AG04449 (cell line): ENCODE data around the gene GAK.
"Not testable (repeated sequence)": the region's sequence is repeated elsewhere in the genome, so short reads cannot be mapped to it uniquely, and the experiment has no call there.

ENCODE experiments used
- CTCF ChIA-PET: fragments of 350-600 bp; formaldehyde crosslinking; extraction: SDS; loops from one replicate; lab custom pipeline; 2021; ENCODE audit warnings: antibody characterized with exemption; lab: Yijun Ruan, JAX
- POLR2A ChIA-PET: fragments of 400-600, 350-600 bp; formaldehyde crosslinking; extraction: SDS; loops from one replicate; lab custom pipeline; 2020; ENCODE audit warnings: antibody characterized with exemption, inconsistent platforms; lab: Yijun Ruan, JAX
- DNase-seq: peaks from one replicate; pipeline ENCODE4 v3.0.0-alpha.2; 2010; ENCODE audit warnings: low read depth, low spot score
- H3K4me3 ChIP-seq: 2 replicates; pipeline ENCODE4 v1.5.1; 2011; ENCODE audit warnings: low read depth, mild to moderate bottlenecking, control low read depth, low read length
- CTCF ChIP-seq: IDR thresholded peaks from one replicate; pipeline ENCODE4 v1.5.1; 2011; ENCODE audit warnings: mild to moderate bottlenecking, moderate library complexity, low read length, control low read depth, inconsistent platforms; ENCODE audit not compliant: insufficient read depth; ENCODE audit errors: missing control alignments

The GAK gene

GRCh38 chr4:926538-926937 is 5.6 kb downstream of the GAK start:
- POLR2A ChIA-PET: no interaction called here
- CTCF ChIA-PET: no interaction called here
- peak; percentile 22 for TF ChIP-seq CTCF
- no peak for DNase-seq
- H3K4me3 ChIP-seq: no peak overlapping the region

- DNase-seq: no peak
- no peak overlapping the region for H3K4me3 ChIP-seq
- POLR2A ChIA-PET: no interaction called here
- CTCF ChIA-PET: no interaction called here
- TF ChIP-seq CTCF: no peak
These were observed 6.2 kb downstream of the GAK start for GRCh38 chr4:925771-926500.

GRCh38 chr4:925171-925570 is 6.9 kb downstream of the GAK start:
- no peak for DNase-seq
- ChIA-PET POLR2A (no interaction called here), CTCF (no interaction called here)
- H3K4me3 ChIP-seq: no peak overlapping the region
- no peak for TF ChIP-seq CTCF

GRCh38 chr4:924107-925096 is 7.7 kb downstream of the GAK start:
- no peak for DNase-seq
- CTCF ChIA-PET: interaction anchor here (0.8 kb wide), 1 partner anchor 8 kb away, joined by 3 read pairs; the partner anchor contains the start of genes GAK and TMEM175
- no peak for TF ChIP-seq CTCF
- POLR2A ChIA-PET: no interaction called here
- H3K4me3 ChIP-seq: no peak overlapping the region

- ChIA-PET POLR2A (no interaction called here), CTCF (interaction anchor here (1.9 kb wide), 1 partner anchor 8 kb away, joined by 8 read pairs; no protein-coding TSS in a partner anchor)
- TF ChIP-seq CTCF: no peak
- DNase-seq: no peak
- H3K4me3 ChIP-seq: no peak overlapping the region
These were observed 10.2 kb downstream of the GAK start for GRCh38 chr4:921830-922331.

GRCh38 chr4:919004-919680 is 13.0 kb downstream of the GAK start:
- DNase-seq, H3K4me3 ChIP-seq, POLR2A ChIA-PET: not testable (repeated sequence)
- CTCF ChIA-PET: interaction anchor here (0.9 kb wide), 1 partner anchor 12 kb away, joined by 4 read pairs; no protein-coding TSS in a partner anchor

- DNase-seq, H3K4me3 ChIP-seq, POLR2A ChIA-PET: not testable (repeated sequence)
- CTCF ChIA-PET: interaction anchor here (0.9 kb wide), 1 partner anchor 12 kb away, joined by 4 read pairs; no protein-coding TSS in a partner anchor
These were observed 13.5 kb downstream of the GAK start for GRCh38 chr4:918591-918990.
